Fibroblast of peridontal ligament (primary cell): Measurements from ENCODE around the gene VAC14.

Experiments used
- DNase-seq: peaks from one replicate; pipeline ENCODE4 v3.0.0-alpha.2; 2010; ENCODE audit errors: extremely low read depth

Gene VAC14

GRCh38 chr16:70764632-70765031 lies 36.3 kb downstream of the VAC14 start:
- no peak for DNase-seq

GRCh38 chr16:70760221-70760620 lies 40.7 kb downstream of the VAC14 start:
- DNase-seq, result no peak

GRCh38 chr16:70759666-70760065 lies 41.3 kb downstream of the VAC14 start:
- no peak for DNase-seq

GRCh38 chr16:70758786-70759185 lies 42.2 kb downstream of the VAC14 start:
- no peak for DNase-seq

- DNase-seq, result no peak
Observed at GRCh38 chr16:70757183-70757582, 43.8 kb downstream of the VAC14 start.

- no peak for DNase-seq
Observed at GRCh38 chr16:70756071-70756470, 44.9 kb downstream of the VAC14 start.

- DNase-seq, result no peak
Observed at GRCh38 chr16:70754851-70755600, 45.9 kb downstream of the VAC14 start.

GRCh38 chr16:70754371-70754770 lies 46.6 kb downstream of the VAC14 start:
- DNase-seq, result no peak

- DNase-seq, result no peak
Observed at GRCh38 chr16:70753694-70754325, 47.1 kb downstream of the VAC14 start.

- DNase-seq, result no peak
Observed at GRCh38 chr16:70753228-70753627, 47.7 kb downstream of the VAC14 start.

- DNase-seq, result no peak
Observed at GRCh38 chr16:70752426-70752825, 48.5 kb downstream of the VAC14 start.

GRCh38 chr16:70751593-70751992 lies 49.4 kb downstream of the VAC14 start:
- DNase-seq, result no peak

- DNase-seq, result peak; percentile 48
Observed at GRCh38 chr16:70750893-70751467, 50.0 kb downstream of the VAC14 start.

- DNase-seq, result no peak
Observed at GRCh38 chr16:70749681-70750601, 51.0 kb downstream of the VAC14 start.

- DNase-seq, result no peak
Observed at GRCh38 chr16:70749006-70749678, 51.8 kb downstream of the VAC14 start.

- DNase-seq, result no peak
Observed at GRCh38 chr16:70747703-70748631, 53.0 kb downstream of the VAC14 start.

GRCh38 chr16:70746708-70747424 lies 54.1 kb downstream of the VAC14 start:
- peak; percentile 91 for DNase-seq

GRCh38 chr16:70746040-70746707 lies 54.8 kb downstream of the VAC14 start:
- DNase-seq, result peak; percentile 84

GRCh38 chr16:70745536-70746025 lies 55.4 kb downstream of the VAC14 start:
- DNase-seq, result no peak
